ENCODE results near the gene E4F1.

E4F1 gene

DNA sequence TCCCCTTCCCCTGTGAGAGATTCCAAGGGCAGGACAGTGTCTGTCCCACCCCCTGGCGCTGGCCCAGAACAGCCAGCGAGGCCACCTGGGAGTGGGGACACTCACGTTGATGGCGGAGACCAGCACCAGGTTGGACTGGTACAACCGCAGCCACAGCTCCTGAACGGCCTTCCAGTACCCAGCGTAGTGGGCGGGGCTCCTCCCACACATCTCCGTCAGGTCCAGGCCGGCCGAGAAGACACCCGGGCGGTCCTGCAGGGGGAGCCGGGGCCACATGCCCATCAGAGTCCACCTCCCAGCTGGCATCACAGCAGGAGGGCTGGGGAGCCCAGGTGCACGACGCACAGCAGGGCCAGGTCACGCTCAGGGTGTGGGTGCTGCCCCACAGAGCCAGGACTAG lies 20.9 kb downstream of the E4F1 start:
- Histone ChIP-seq H3K27me3 (ENCODE audit: control insufficient read depth, low read length) (no peaks in the 10 kb centered on the region), H3K4me2 (ENCODE audit: low read length) (no peak overlapping the region), H3K27ac (ENCODE audit: low read depth, low read length) (no peak overlapping the region), H3K9me3 (ENCODE audit: control insufficient read depth, insufficient read depth, low read length) (no peaks in the 10 kb centered on the region), H3K9me2 (replicated peaks; ENCODE audit: control insufficient read depth, low read length) (no peaks in the 10 kb centered on the region), H3K79me2 (ENCODE audit: control insufficient read depth, low read length) (peaks cover 11% of the 10 kb centered on the region), H3K4me1 (ENCODE audit: control insufficient read depth, low read length) (no peaks in the 10 kb centered on the region), H3K36me3 (ENCODE audit: control insufficient read depth, low read length) (peaks cover 57% of the 10 kb centered on the region), H4K20me1 (ENCODE audit: control insufficient read depth, insufficient read depth, low read depth, low read length) (no peaks in the 10 kb centered on the region), H3F3A (ENCODE audit: control insufficient read depth, insufficient read depth) (peaks cover 12% of the 10 kb centered on the region; the same call in 1 of the 2 replicates), H3K4me3 (ENCODE audit: low read length) (no peak overlapping the region)
- TF ChIP-seq, protein P1, sequence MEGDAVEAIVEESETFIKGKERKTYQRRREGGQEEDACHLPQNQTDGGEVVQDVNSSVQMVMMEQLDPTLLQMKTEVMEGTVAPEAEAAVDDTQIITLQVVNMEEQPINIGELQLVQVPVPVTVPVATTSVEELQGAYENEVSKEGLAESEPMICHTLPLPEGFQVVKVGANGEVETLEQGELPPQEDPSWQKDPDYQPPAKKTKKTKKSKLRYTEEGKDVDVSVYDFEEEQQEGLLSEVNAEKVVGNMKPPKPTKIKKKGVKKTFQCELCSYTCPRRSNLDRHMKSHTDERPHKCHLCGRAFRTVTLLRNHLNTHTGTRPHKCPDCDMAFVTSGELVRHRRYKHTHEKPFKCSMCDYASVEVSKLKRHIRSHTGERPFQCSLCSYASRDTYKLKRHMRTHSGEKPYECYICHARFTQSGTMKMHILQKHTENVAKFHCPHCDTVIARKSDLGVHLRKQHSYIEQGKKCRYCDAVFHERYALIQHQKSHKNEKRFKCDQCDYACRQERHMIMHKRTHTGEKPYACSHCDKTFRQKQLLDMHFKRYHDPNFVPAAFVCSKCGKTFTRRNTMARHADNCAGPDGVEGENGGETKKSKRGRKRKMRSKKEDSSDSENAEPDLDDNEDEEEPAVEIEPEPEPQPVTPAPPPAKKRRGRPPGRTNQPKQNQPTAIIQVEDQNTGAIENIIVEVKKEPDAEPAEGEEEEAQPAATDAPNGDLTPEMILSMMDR (IDR thresholded peaks at IDR 0.05; ENCODE audit: low read depth, low read length, poor library complexity, severe bottlenecking) = no peak
- no peak for TF ChIP-seq EZH2phosphoT487 (IDR thresholded peaks at IDR 0.05; ENCODE audit: borderline replicate concordance, low read length)

DNA sequence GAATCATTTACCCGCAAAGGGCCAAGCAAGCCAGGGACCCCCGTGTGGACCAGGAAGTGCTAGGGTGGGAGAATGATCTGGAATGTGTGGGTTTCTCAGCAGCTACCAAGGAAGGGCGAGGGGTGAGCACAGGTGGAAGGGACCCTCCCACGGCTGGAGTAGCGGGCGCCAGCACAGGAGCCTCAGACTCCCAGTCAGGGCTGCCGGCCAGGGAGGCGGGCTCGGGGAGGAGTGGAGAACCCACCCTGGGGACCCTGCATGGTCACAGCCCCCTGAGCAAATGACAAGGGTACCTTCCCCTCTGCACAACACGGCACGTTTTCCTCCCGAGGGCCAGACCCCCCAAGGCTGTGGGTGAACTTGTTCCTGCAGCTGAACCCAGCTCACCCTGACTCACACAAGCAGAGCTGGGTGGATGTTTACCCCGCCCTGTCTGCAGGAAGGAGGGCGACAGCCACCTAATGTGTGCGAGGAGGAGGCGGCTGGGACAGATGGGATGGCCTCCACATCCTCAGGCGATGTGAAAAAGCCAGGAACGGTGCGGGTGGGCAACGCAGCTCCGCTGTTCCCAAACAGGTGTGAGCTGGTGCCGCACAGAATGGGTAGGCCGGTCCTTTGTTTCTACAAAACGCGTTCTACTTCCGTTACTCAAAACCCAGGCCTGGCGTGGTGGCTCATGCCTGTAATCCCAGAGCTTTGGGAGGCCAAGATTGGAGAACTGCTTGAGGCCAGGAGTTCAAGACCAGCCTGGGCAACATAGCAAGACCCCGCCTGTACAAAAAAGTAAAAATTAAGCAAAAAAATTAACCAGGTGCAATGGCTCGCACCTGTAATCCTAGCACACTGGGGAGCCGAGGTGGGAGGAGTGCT lies 21.8 kb downstream of the E4F1 start:
- Histone ChIP-seq H3K9me3 (ENCODE audit: control insufficient read depth, insufficient read depth, low read length) (no peaks in the 10 kb centered on the region), H3K9me2 (replicated peaks; ENCODE audit: control insufficient read depth, low read length) (no peaks in the 10 kb centered on the region), H3K36me3 (ENCODE audit: control insufficient read depth, low read length) (peaks cover 54% of the 10 kb centered on the region), H4K20me1 (ENCODE audit: control insufficient read depth, insufficient read depth, low read depth, low read length) (no peaks in the 10 kb centered on the region), H3F3A (ENCODE audit: control insufficient read depth, insufficient read depth) (0 out of 2 replicates have a peak, but pooled peaks cover 5% of the 10 kb centered on the region), H3K27ac (ENCODE audit: low read depth, low read length) (no peak overlapping the region), H3K4me3 (ENCODE audit: low read length) (no peak overlapping the region), H3K27me3 (ENCODE audit: control insufficient read depth, low read length) (no peaks in the 10 kb centered on the region), H3K79me2 (ENCODE audit: control insufficient read depth, low read length) (peaks cover 19% of the 10 kb centered on the region), H3K4me1 (ENCODE audit: control insufficient read depth, low read length) (peaks cover 3% of the 10 kb centered on the region), H3K4me2 (ENCODE audit: low read length) (no peak overlapping the region)
- no peak for TF ChIP-seq EZH2phosphoT487 (IDR thresholded peaks at IDR 0.05; ENCODE audit: borderline replicate concordance, low read length)
- TF ChIP-seq, protein P1 (IDR thresholded peaks at IDR 0.05; ENCODE audit: low read depth, low read length, poor library complexity, severe bottlenecking) = no peak

DNA sequence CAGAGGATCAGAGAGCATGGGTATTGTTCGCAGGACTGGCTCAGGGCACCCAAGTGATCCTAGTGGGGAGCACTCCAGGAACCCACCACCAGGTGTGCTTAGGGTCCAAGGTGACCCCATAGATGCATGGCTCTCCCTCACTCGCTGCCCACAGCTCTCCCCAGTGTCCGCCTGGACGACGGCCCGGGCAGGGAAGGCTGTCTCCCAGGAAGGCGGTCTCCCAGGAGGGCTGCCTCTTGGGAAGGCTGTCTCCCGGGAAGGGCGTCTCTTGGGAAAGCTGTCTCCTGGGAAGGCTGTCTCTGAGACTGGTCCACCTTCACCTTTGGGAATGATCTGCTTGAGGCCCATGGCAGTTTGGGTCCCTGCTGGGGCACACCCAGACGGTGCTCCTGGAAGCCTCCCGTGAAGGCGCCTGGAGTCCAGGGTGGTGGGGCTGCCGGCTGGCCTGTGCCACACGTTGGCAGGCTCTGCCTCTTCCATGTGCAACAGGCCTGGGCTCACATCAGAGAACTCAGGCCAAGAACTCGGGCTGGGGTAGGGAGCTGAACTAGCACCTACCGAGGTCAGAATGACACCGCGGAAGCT lies 23.0 kb downstream of the E4F1 start:
- Histone ChIP-seq H3F3A (ENCODE audit: control insufficient read depth, insufficient read depth) (0 out of 2 replicates have a peak, but pooled peaks cover 5% of the 10 kb centered on the region), H3K4me1 (ENCODE audit: control insufficient read depth, low read length) (peaks cover 7% of the 10 kb centered on the region), H3K9me3 (ENCODE audit: control insufficient read depth, insufficient read depth, low read length) (no peaks in the 10 kb centered on the region), H3K27me3 (ENCODE audit: control insufficient read depth, low read length) (no peaks in the 10 kb centered on the region), H3K79me2 (ENCODE audit: control insufficient read depth, low read length) (peaks cover 28% of the 10 kb centered on the region), H3K36me3 (ENCODE audit: control insufficient read depth, low read length) (peaks cover 58% of the 10 kb centered on the region), H3K4me3 (ENCODE audit: low read length) (no peak overlapping the region), H3K4me2 (ENCODE audit: low read length) (no peak overlapping the region), H3K27ac (ENCODE audit: low read depth, low read length) (no peak overlapping the region), H4K20me1 (ENCODE audit: control insufficient read depth, insufficient read depth, low read depth, low read length) (no peaks in the 10 kb centered on the region), H3K9me2 (replicated peaks; ENCODE audit: control insufficient read depth, low read length) (no peaks in the 10 kb centered on the region)
- no peak for TF ChIP-seq EZH2phosphoT487 (IDR thresholded peaks at IDR 0.05; ENCODE audit: borderline replicate concordance, low read length)
